ENCODE results near the gene FANCL.

GRCh38 chr2:58239243-58239925 is 1.7 kb downstream of the FANCL start:
- TF ChIP-seq POLR2AphosphoS5 (IDR thresholded peaks at IDR 0.05; ENCODE audit: low read depth): no peak
- no peak for TF ChIP-seq CTCF (IDR thresholded peaks at IDR 0.05; ENCODE audit: insufficient read depth, low read length)
- no peak for TF ChIP-seq GABPA (IDR thresholded peaks at IDR 0.05; ENCODE audit: low read depth)

All from HL-60 (cell line).